ENCODE results near the gene SQSTM1. TPM values are rescaled to one million over a fixed set of nuclear protein-coding genes. Genes with fewer than 3 reads are reported as not detected.

The SQSTM1 gene
- total RNA-seq, 1 donor from 2014 or later: 758 TPM

GRCh38 chr5:179794575-179794974 is 26.1 kb upstream of the SQSTM1 start:
- no peak for DNase-seq (ENCODE audit: low read depth, low spot score)

- no peak for DNase-seq (ENCODE audit: low read depth, low spot score)
Observed at GRCh38 chr5:179795049-179795862, 25.4 kb upstream of the SQSTM1 start.

- no peak for DNase-seq (ENCODE audit: low read depth, low spot score)
Observed at GRCh38 chr5:179795863-179796833, 24.6 kb upstream of the SQSTM1 start.

- no peak for DNase-seq (ENCODE audit: low read depth, low spot score)
Observed at GRCh38 chr5:179796877-179797608, 23.7 kb upstream of the SQSTM1 start.

- DNase-seq (ENCODE audit: low read depth, low spot score): no peak
Observed at GRCh38 chr5:179797741-179798140, 23.0 kb upstream of the SQSTM1 start.

GRCh38 chr5:179798144-179798770 is 22.4 kb upstream of the SQSTM1 start:
- no peak for DNase-seq (ENCODE audit: low read depth, low spot score)

GRCh38 chr5:179798771-179799643 is 21.7 kb upstream of the SQSTM1 start:
- no peak for DNase-seq (ENCODE audit: low read depth, low spot score)

GRCh38 chr5:179799644-179799973 is 21.1 kb upstream of the SQSTM1 start:
- DNase-seq (ENCODE audit: low read depth, low spot score): no peak

- no peak for DNase-seq (ENCODE audit: low read depth, low spot score)
Observed at GRCh38 chr5:179800071-179800695, 20.5 kb upstream of the SQSTM1 start.

- no peak for DNase-seq (ENCODE audit: low read depth, low spot score)
Observed at GRCh38 chr5:179800696-179801201, 20.0 kb upstream of the SQSTM1 start.

- DNase-seq (ENCODE audit: low read depth, low spot score): no peak
Observed at GRCh38 chr5:179801304-179802206, 19.1 kb upstream of the SQSTM1 start.

- DNase-seq (ENCODE audit: low read depth, low spot score): no peak
Observed at GRCh38 chr5:179802207-179802883, 18.4 kb upstream of the SQSTM1 start.

- DNase-seq (ENCODE audit: low read depth, low spot score): no peak
Observed at GRCh38 chr5:179802950-179803562, 17.6 kb upstream of the SQSTM1 start.

GRCh38 chr5:179803651-179804554 is 16.8 kb upstream of the SQSTM1 start:
- no peak for DNase-seq (ENCODE audit: low read depth, low spot score)

GRCh38 chr5:179804555-179804947 is 16.2 kb upstream of the SQSTM1 start:
- no peak for DNase-seq (ENCODE audit: low read depth, low spot score)

- DNase-seq (ENCODE audit: low read depth, low spot score): no peak
Observed at GRCh38 chr5:179805070-179805528, 15.6 kb upstream of the SQSTM1 start.

Measured in pulmonary artery endothelial cell (primary cell).